Dedifferentiated amniotic fluid mesenchymal stem cell (primary cell): Measurements from ENCODE around the gene IFNLR1.

Experiments
- DNase-seq: peaks from one replicate; pipeline ENCODE4 v3.0.0-alpha.2; 2016; ENCODE audit errors: extremely low spot score

IFNLR1 gene

GRCh38 chr1:24175033-24175755 is 11.9 kb downstream of the IFNLR1 start:
- DNase-seq = no peak

GRCh38 chr1:24173638-24174575 is 13.2 kb downstream of the IFNLR1 start:
- no peak for DNase-seq

- no peak for DNase-seq
These were observed 14.5 kb downstream of the IFNLR1 start for GRCh38 chr1:24172598-24172997.

GRCh38 chr1:24169286-24169685 is 17.8 kb downstream of the IFNLR1 start:
- DNase-seq = no peak

- DNase-seq = no peak
These were observed 18.8 kb downstream of the IFNLR1 start for GRCh38 chr1:24168245-24168644.

- DNase-seq = no peak
These were observed 20.1 kb downstream of the IFNLR1 start for GRCh38 chr1:24167008-24167407.

- no peak for DNase-seq
These were observed 21.6 kb downstream of the IFNLR1 start for GRCh38 chr1:24165500-24165899.

- DNase-seq = no peak
These were observed 23.1 kb downstream of the IFNLR1 start for GRCh38 chr1:24164004-24164403.

- no peak for DNase-seq
These were observed 24.9 kb downstream of the IFNLR1 start for GRCh38 chr1:24162201-24162600.

- DNase-seq = no peak
These were observed 25.8 kb downstream of the IFNLR1 start for GRCh38 chr1:24161270-24161669.

GRCh38 chr1:24159366-24159765 is 27.7 kb downstream of the IFNLR1 start:
- no peak for DNase-seq

GRCh38 chr1:24157918-24158481 is 29.1 kb downstream of the IFNLR1 start:
- no peak for DNase-seq

GRCh38 chr1:24156542-24157260 is 30.4 kb downstream of the IFNLR1 start:
- no peak for DNase-seq

- no peak for DNase-seq
These were observed 31.9 kb downstream of the IFNLR1 start for GRCh38 chr1:24155011-24155782.

GRCh38 chr1:24154215-24154614 is 32.9 kb downstream of the IFNLR1 start:
- DNase-seq = no peak

- DNase-seq = no peak
These were observed 34.2 kb downstream of the IFNLR1 start for GRCh38 chr1:24152631-24153494.

GRCh38 chr1:24151175-24151533 is 35.9 kb downstream of the IFNLR1 start:
- DNase-seq = no peak

GRCh38 chr1:24150234-24151174 is 36.6 kb downstream of the IFNLR1 start:
- peak; percentile 52 for DNase-seq

GRCh38 chr1:24149866-24150233 is 37.2 kb downstream of the IFNLR1 start:
- no peak for DNase-seq
